HG02852 (cell line): ENCODE data around the gene RPH3AL.
"Not testable (repeated sequence)": the region's sequence is repeated elsewhere in the genome, so short reads cannot be mapped to it uniquely, and the experiment has no call there.

Experiments
- ATAC-seq: cut with Tn5 transposase; IDR thresholded peaks from one replicate; pipeline ENCODE4 v1.9.1; 2021; ENCODE audit warnings: mild to moderate bottlenecking, moderate library complexity; ENCODE audit not compliant: unreplicated experiment

The RPH3AL gene

GRCh38 chr17:320809-321385, 31.7 kb downstream of the RPH3AL start:
- no peak for ATAC-seq

- ATAC-seq: no peak
Observed at GRCh38 chr17:320139-320538, 32.5 kb downstream of the RPH3AL start.

- ATAC-seq: no peak
Observed at GRCh38 chr17:319266-319665, 33.3 kb downstream of the RPH3AL start.

GRCh38 chr17:317070-317469, 35.5 kb downstream of the RPH3AL start:
- not testable (repeated sequence) for ATAC-seq

- not testable (repeated sequence) for ATAC-seq
Observed at GRCh38 chr17:315399-315798, 37.2 kb downstream of the RPH3AL start.

- ATAC-seq: not testable (repeated sequence)
Observed at GRCh38 chr17:314614-314944, 38.0 kb downstream of the RPH3AL start.

- ATAC-seq: no peak
Observed at GRCh38 chr17:313911-314613, 38.5 kb downstream of the RPH3AL start.

- ATAC-seq: no peak
Observed at GRCh38 chr17:313231-313630, 39.4 kb downstream of the RPH3AL start.

- ATAC-seq: no peak
Observed at GRCh38 chr17:312476-313148, 40.0 kb downstream of the RPH3AL start.

- ATAC-seq: no peak
Observed at GRCh38 chr17:311119-311782, 41.4 kb downstream of the RPH3AL start.

GRCh38 chr17:310111-311010, 42.2 kb downstream of the RPH3AL start:
- ATAC-seq: no peak

- ATAC-seq: no peak
Observed at GRCh38 chr17:309361-309888, 43.2 kb downstream of the RPH3AL start.

- ATAC-seq: no peak
Observed at GRCh38 chr17:307741-308507, 44.7 kb downstream of the RPH3AL start.

- no peak for ATAC-seq
Observed at GRCh38 chr17:307295-307691, 45.3 kb downstream of the RPH3AL start.

GRCh38 chr17:306536-307294, 45.9 kb downstream of the RPH3AL start:
- ATAC-seq: no peak

GRCh38 chr17:306116-306515, 46.5 kb downstream of the RPH3AL start:
- ATAC-seq: no peak

GRCh38 chr17:305090-305976, 47.3 kb downstream of the RPH3AL start:
- no peak for ATAC-seq

- ATAC-seq: no peak
Observed at GRCh38 chr17:304461-304860, 48.1 kb downstream of the RPH3AL start.
